CD14-positive monocyte (primary cell): ENCODE results near the gene MAP1LC3B. TPM values are rescaled to one million over a fixed set of nuclear protein-coding genes. Genes with fewer than 3 reads are reported as not detected.

ENCODE experiments used
- DNase-seq, 3 donors: peaks; one replicate each; pipeline ENCODE4 v3.0.0-alpha.2; 2011 to 2022
- H2AFZ ChIP-seq: 2 replicates; pipeline ENCODE4 v1.6.0; 2012; ENCODE audit warnings: mild to moderate bottlenecking, low read depth, low read length, inconsistent platforms; ENCODE audit not compliant: insufficient read depth, poor library complexity, severe bottlenecking
- H3K27ac ChIP-seq, 2 donors: 1 replicate in 1 of 2; 2 replicates in 1 of 2; pipeline ENCODE4 v1.5.1; 2012 to 2013; ENCODE audit warnings: low read length in 2 of 2, control low read depth in 1 of 2, inconsistent platforms in 1 of 2, low read depth in 1 of 2, mild to moderate bottlenecking in 1 of 2
- H3K27me3 ChIP-seq, 2 donors: one replicate each; pipeline versions ENCODE4 v1.6.0 to v1.6.1; 2011 to 2013; ENCODE audit warnings: low read length in 2 of 2; ENCODE audit not compliant: control insufficient read depth in 2 of 2, insufficient read depth in 2 of 2
- H3K36me3 ChIP-seq, 2 donors: replicated peaks in 1 of 2; 1 replicate in 1 of 2; 2 replicates in 1 of 2; pipeline versions ENCODE4 v1.5.1 to v1.6.1; 2012 to 2013; ENCODE audit warnings: low read length in 2 of 2, control low read depth in 1 of 2, inconsistent platforms in 1 of 2, mild to moderate bottlenecking in 1 of 2; ENCODE audit not compliant: insufficient read depth in 2 of 2, control insufficient read depth in 1 of 2
- H3K4me1 ChIP-seq, 2 donors: 1 replicate in 1 of 2; 2 replicates in 1 of 2; pipeline versions ENCODE4 v1.5.1 to v1.6.1; 2012 to 2013; ENCODE audit warnings: low read length in 2 of 2, control low read depth in 1 of 2, inconsistent platforms in 1 of 2, mild to moderate bottlenecking in 1 of 2, moderate library complexity in 1 of 2; ENCODE audit not compliant: insufficient read depth in 2 of 2, control insufficient read depth in 1 of 2
- H3K4me2 ChIP-seq: replicated peaks from 2 replicates; pipeline ENCODE3; 2012; ENCODE audit warnings: low read length, moderate library complexity, mild to moderate bottlenecking; ENCODE audit not compliant: poor library complexity, severe bottlenecking; ENCODE audit errors: extremely low read depth
- H3K4me3 ChIP-seq, 3 experiments: fragments of 200-600 bp in 1 of 3; sonication (generic) in 1 of 3; replicated peaks in 1 of 3; 1 replicate in 2 of 3; 2 replicates in 1 of 3; pipeline ENCODE4 v1.5.1; 2011 to 2013; ENCODE audit warnings: low read length in 3 of 3, mild to moderate bottlenecking in 3 of 3, control low read depth in 2 of 3, low read depth in 2 of 3, inconsistent platforms in 1 of 3, moderate library complexity in 1 of 3
- H3K79me2 ChIP-seq: 2 replicates; pipeline ENCODE4 v1.6.0; 2012; ENCODE audit warnings: mild to moderate bottlenecking, control low read depth, inconsistent platforms, low read length, moderate library complexity; ENCODE audit not compliant: insufficient read depth
- H3K9ac ChIP-seq: 2 replicates; pipeline ENCODE4 v1.6.0; 2017; ENCODE audit warnings: low read length, mild to moderate bottlenecking; ENCODE audit not compliant: insufficient read depth, poor library complexity, severe bottlenecking
- H3K9me3 ChIP-seq, 2 donors: replicated peaks in 1 of 2; 1 replicate in 1 of 2; 2 replicates in 1 of 2; pipeline versions ENCODE4 v1.5.1 to v1.6.1; 2012 to 2013; ENCODE audit warnings: low read length in 2 of 2, control low read depth in 1 of 2; ENCODE audit not compliant: control insufficient read depth in 1 of 2, insufficient read depth in 1 of 2
- H4K20me1 ChIP-seq: 2 replicates; pipeline ENCODE4 v1.6.0; 2012; ENCODE audit warnings: mild to moderate bottlenecking, low read length, control low read depth, moderate library complexity; ENCODE audit not compliant: insufficient read depth
- H3K27ac Mint-ChIP-seq, 7 donors: one replicate each; pipeline ENCODE4 v1.8.0; 2020; ENCODE audit warnings: mild to moderate bottlenecking in 7 of 7, mixed read lengths in 7 of 7, moderate library complexity in 6 of 7, inconsistent platforms in 2 of 7
- H3K27me3 Mint-ChIP-seq, 3 donors: one replicate each; pipeline ENCODE4 v1.8.0; 2021 to 2022; ENCODE audit warnings: low read depth in 3 of 3, mild to moderate bottlenecking in 3 of 3, mixed read lengths in 3 of 3, moderate library complexity in 3 of 3, inconsistent platforms in 1 of 3
- H3K36me3 Mint-ChIP-seq, 2 donors: one replicate each; pipeline ENCODE4 v1.8.0; 2020; ENCODE audit warnings: mixed read lengths in 2 of 2, inconsistent platforms in 1 of 2, mild to moderate bottlenecking in 1 of 2
- H3K4me1 Mint-ChIP-seq: one replicate; pipeline ENCODE4 v1.8.0; 2020; ENCODE audit warnings: mild to moderate bottlenecking, mixed read lengths
- H3K4me3 Mint-ChIP-seq, 2 donors: one replicate each; pipeline ENCODE4 v1.8.0; 2020; ENCODE audit warnings: mild to moderate bottlenecking in 2 of 2, mixed read lengths in 2 of 2, moderate library complexity in 1 of 2
- H3K9me3 Mint-ChIP-seq, 7 donors: one replicate each; pipeline ENCODE4 v1.8.0; 2020 to 2022; ENCODE audit warnings: mixed read lengths in 7 of 7, mild to moderate bottlenecking in 6 of 7, moderate library complexity in 6 of 7, inconsistent platforms in 2 of 7
- CTCF ChIP-seq: fragments of 200-600 bp; IDR thresholded peaks from one replicate; pipeline ENCODE4 v1.8.0; 2022; ENCODE audit warnings: antibody characterized with exemption, mild to moderate bottlenecking
- WGBS: methylation state at CpG from one replicate; pipeline ENCODE4 v1.1.5; 2013; ENCODE audit warnings: missing lambda C conversion rate; ENCODE audit not compliant: insufficient coverage; 5-methylcytosine and 5-hydroxymethylcytosine counted together
- intact Hi-C, 2 donors: fragments of 100-400 bp; cut with micrococcal nuclease; formaldehyde crosslinking; loops; one replicate each; pipeline versions ENCODE4 v1.15.0 to v1.15.1; 2023
- polyA plus RNA-seq, 3 donors: library from polyadenylated mRNA; depleted of rRNA in 1 of 3; unstranded in 2 of 3; stranded (reverse) in 1 of 3; fragments of 300-500 nt in 2 of 3; fragments of >200 nt in 1 of 3; fragmentation: Illumina TruSeq in 2 of 3; gene quantifications; 1 replicate in 2 of 3; 2 replicates in 1 of 3; pipeline ENCODE4 v1.2.3, GENCODE V29; 2012 to 2021

Gene MAP1LC3B
- polyA plus RNA-seq, 3 donors, result 102 to 147 (median 140) TPM

- Mint-ChIP-seq H3K36me3 (peaks cover 19 to 27% of the 10 kb centered on the region in 2 donors), H3K9me3 (peaks cover 0 to 2% (median 0%) of the 10 kb centered on the region in 7 donors), H3K4me3 (no peak overlapping the region), H3K27me3 (no peaks in the 10 kb centered on the region), H3K4me1 (no peaks in the 10 kb centered on the region), H3K27ac (no peak overlapping the region)
- no peak overlapping the region for H3K9ac ChIP-seq
- 100% methylated on average over 2 of the region's 4 CpGs for WGBS
- intact Hi-C loops, result no loop called here
- TF ChIP-seq CTCF, result no peak
- no peaks in the 10 kb centered on the region for H3K79me2 ChIP-seq
- no peaks in the 10 kb centered on the region for H3K4me1 ChIP-seq
- H3K9me3 ChIP-seq, result no peaks in the 10 kb centered on the region
- H2AFZ ChIP-seq, result no peak overlapping the region
- H4K20me1 ChIP-seq, result peaks cover 8% of the 10 kb centered on the region
- no peak for DNase-seq
- no peak overlapping the region for H3K27ac ChIP-seq
- H3K36me3 ChIP-seq, result peaks cover 0 to 20% of the 10 kb centered on the region in 2 donors
- no peak overlapping the region for H3K4me2 ChIP-seq
- no peak overlapping the region for H3K4me3 ChIP-seq
- no peaks in the 10 kb centered on the region for H3K27me3 ChIP-seq
Observed at GRCh38 chr16:87442581-87442966, 50.4 kb downstream of the MAP1LC3B start.

- intact Hi-C loops, result no loop called here
- WGBS, result 100% methylated on average over 6 of the region's 8 CpGs
- Histone ChIP-seq H3K4me1 (no peaks in the 10 kb centered on the region), H3K27me3 (no peaks in the 10 kb centered on the region), H3K4me2 (no peak overlapping the region), H4K20me1 (peaks cover 3% of the 10 kb centered on the region), H3K9ac (no peak overlapping the region), H3K9me3 (no peaks in the 10 kb centered on the region), H3K36me3 (peaks cover 0 to 25% of the 10 kb centered on the region in 2 donors), H3K79me2 (no peaks in the 10 kb centered on the region), H2AFZ (no peak overlapping the region), H3K4me3 (no peak overlapping the region), H3K27ac (no peak overlapping the region)
- Mint-ChIP-seq H3K27me3 (no peaks in the 10 kb centered on the region), H3K36me3 (peaks cover 21 to 30% of the 10 kb centered on the region in 2 donors), H3K27ac (no peak overlapping the region), H3K9me3 (peaks cover 0 to 2% (median 0%) of the 10 kb centered on the region in 7 donors), H3K4me1 (no peaks in the 10 kb centered on the region), H3K4me3 (no peak overlapping the region)
- DNase-seq, result no peak
- TF ChIP-seq CTCF, result no peak
Observed at GRCh38 chr16:87443016-87443415, 50.9 kb downstream of the MAP1LC3B start.
